ENCODE data around the gene SSBP2.

Gene SSBP2

DNA sequence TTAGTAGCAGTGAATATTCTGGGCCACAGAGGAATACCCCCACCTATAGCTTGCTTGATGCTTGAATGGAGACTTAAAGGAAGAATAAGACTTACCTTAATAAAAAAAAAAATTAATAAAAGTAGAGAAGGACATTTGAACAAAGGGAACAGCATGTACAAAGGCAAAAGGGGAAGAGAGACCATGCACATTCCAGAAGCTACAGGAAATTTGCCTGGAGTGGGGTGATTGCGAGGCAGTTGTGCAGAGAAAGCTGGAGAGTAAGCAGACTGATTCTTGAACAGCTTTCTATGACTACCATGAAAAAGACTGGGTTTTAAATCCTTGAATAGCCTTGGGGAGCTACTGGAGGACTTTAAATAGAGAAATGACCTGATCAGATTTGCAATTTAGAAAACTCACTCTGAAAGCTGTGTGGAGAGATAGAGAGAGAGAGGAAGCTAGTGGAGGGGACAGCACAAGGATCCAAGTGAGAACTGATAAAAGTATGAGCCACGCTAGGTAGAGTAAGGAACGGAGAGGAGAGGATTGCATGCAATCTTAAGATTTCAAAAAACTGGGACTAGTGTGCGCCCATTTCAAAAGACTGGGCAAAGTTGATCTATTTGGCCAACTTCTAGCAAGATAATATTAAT lies 12.5 kb upstream of the SSBP2 start:
- no peak for DNase-seq

DNA sequence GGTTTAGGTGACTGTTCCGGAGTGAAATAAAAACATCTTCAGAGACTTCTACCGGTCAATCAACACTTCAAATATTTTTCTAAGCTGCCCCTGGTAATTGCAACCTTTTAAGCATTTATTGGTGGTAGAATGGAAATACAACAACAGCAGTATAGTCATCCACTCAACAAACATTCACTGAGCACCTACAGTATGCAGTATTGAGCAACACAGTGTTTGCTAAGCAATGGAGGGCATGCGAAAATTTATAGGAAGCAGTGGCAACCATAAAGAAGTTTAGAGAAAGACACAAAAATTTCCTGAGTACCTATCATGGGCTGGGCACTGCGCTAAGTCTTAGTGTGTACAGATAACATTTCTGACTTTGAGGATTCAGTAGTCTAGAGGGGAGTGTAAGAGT lies 12.0 kb upstream of the SSBP2 start:
- no peak for DNase-seq

DNA sequence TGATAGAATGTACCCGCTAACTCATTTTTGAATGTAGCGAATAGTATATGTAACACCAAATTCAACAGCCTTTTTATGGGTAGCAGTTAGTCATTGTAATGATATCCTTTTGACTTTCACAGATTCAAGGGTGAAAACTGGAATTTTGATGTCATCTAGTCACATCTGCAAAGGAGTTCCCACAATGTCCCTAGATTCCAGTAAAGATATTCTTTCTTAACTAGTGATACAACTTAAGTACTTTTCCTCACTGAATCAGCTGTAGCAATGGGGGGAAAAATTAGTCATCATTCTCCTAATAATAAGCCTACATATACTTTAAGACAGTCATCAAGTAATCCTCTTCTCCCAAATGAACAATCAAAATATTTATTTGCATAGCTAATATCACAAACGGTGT lies 11.5 kb upstream of the SSBP2 start:
- no peak for DNase-seq

DNA sequence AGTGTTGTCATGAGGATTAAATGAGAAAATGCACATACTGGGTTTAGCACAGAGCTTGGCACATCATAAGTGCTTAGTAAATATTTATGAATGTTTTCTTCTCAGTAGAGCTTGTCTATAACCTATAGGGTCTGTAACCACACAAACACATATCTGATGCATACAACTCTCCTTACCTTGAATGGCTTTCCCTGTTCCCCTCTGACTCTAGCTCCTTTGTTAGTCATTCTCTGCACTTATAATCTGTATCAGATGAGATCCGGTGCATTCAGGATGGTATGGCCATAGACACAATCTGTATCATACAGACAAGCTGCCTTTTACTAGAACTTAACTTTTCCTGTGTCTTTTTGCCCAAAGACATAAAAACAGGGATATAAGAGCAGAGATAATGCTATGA lies 11.1 kb upstream of the SSBP2 start:
- DNase-seq: no peak

DNA sequence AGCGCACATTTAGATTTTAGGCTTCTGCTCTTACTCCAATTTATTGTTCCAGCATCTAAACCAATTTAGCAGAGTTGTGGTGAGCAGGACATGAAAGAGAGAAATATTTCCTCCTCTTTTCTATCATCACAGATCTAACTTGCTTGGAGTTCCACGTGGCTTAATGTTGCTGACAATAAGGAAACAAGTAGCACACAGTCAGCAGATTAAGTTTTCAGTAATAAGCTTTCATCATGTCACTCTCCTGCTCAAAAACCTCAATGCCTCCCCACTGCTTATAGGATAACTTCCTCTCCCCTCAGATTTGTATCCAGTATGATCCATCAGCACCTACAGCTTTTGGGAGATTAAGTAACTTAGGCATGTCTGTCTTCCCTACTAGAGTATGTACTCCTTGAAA lies 10.4 kb upstream of the SSBP2 start:
- DNase-seq: no peak

DNA sequence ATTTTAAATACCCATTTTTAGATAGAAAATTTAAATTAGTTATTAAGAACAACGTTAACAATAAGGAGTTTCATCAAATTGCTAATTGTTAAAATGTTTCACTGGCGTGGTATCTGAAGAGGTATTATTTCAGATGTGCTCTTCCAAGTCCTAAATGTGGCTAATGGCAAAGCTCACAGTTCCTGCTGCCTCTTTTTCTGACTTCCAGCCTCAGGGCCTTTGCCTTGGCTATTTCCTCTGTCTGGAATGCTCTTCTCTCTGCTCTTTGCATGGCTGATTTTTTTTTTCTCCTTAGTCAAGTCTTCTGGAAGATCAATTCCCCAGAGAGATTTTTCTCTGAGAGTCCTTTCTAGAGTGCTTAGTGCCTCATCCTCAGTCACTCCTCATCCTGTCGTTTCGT lies 9.6 kb upstream of the SSBP2 start:
- DNase-seq: no peak

DNA sequence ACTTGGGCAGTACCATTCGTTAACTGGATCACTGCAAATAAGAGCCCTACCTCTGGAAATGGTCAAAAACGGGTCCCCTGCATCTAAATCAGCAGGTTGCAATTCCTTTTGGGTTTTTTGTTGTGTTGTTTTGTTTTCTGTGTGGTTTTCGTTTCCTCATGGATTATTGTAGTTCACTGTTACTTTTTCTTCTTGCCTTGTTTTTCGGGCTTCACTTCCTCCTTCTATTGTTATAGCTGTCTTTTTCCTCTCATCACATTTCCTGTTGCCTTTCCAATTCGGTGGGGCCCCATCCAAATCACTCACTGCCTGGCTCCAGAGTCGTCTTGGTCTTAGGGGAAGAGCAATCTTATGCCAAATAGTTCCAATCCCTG lies 8.7 kb upstream of the SSBP2 start:
- no peak for DNase-seq

DNA sequence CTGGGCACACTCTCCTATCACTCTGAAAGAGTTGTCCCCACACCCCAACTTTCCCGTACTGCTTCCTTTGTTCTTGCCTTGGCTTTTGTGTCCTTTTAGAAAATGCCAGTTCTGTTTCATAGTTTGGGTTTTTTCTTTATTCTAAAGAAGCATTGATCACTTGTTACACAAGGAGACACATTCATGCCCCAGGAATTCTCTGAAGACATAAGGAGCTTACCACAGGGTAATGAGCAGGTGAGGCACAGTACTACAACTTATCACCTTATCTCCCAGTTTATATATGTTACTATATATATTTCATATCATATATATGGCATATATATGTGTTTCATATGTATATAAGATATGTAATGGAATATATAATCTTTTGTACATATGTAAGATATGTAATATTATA lies 6.5 kb upstream of the SSBP2 start:
- no peak for DNase-seq

DNA sequence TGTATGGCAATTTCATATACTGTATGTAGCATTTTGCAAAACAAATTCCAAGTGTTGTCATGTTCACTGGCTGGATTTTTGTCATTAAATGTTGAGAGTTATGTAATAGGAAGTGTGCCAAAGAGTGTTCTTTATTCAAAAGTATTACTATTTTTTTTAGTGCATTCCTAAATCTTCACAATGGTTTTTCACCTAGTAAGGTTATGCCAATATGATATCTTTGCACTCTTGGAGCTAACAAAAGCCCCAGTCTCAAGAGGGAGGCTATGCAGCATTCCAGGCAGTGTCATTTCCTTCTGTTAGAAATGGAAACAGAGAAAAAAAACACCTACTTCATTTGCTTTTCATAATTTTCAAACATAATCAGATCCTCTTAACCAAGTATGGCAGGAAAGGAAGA lies 5.1 kb upstream of the SSBP2 start:
- no peak for DNase-seq

DNA sequence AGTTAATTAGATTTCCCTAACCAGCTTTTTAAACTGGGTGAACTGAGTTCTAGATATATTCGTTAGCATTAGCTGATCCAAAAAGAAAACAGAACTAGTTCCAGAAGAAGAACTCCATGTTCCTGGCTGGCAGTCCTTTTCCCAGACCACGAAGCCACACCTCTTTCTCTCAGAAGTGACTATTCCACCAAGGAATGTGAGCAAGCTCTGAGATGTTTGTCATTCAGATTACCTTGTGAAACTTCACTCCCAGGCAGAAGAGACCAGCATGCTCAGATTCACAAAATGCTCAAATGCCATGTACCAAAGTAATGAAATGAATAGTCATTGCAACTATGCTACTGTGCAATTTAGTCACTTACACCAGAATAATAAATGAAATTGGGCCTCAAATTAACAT lies 4.4 kb upstream of the SSBP2 start:
- DNase-seq: no peak

DNA sequence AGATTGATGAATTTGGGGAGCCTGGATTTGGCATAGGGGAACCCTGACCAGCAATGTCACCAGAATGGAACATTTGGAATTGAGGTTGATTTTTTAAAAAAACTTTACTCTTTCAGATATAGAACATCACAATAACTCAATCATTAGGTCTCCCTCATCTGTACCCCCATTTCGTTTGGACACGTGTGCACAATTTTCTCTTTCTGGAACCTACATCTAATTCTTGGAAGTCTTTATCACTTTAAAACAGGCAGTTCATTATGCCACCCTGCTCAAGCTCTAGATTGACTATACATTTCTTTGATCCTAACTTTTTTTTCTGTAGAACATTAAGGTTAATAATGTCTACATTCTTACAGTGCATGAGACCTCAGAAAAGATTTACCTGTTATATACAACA lies 3.7 kb upstream of the SSBP2 start:
- DNase-seq: no peak

DNA sequence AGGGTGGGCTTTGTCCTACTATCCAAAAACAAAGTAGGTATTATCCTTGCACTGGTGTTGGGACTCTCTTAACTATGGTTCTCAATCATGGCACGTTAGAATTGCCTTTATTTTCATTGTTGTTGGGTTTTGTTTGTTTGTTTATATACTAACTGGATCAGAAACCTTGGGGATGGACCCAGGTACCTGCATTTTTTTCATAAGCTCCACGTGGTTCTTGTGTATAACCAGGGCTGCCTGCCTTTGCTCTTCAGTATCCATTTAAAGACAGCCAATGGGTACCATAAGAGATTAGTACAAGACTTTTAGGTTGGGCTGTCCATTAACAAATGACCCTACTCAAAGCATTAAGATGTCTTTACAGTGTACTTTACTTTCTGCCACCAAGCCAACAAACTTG lies 2.5 kb upstream of the SSBP2 start:
- DNase-seq: no peak

DNA sequence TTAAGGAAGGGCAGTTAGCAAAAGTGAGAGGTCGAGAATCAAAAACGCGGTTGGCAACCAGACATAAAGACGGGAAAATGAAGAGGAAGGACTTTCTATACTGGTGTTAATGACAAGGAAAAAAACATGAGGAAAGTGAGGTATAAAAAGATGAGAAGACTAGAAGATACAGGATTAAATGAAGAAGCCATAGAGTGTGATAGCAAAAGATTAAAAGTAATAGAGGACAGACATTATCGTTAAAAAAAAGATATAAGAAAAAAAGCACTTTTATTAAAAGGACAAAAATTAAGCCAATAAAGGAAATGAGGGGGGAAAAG lies 1.7 kb upstream of the SSBP2 start:
- no peak for DNase-seq

DNA sequence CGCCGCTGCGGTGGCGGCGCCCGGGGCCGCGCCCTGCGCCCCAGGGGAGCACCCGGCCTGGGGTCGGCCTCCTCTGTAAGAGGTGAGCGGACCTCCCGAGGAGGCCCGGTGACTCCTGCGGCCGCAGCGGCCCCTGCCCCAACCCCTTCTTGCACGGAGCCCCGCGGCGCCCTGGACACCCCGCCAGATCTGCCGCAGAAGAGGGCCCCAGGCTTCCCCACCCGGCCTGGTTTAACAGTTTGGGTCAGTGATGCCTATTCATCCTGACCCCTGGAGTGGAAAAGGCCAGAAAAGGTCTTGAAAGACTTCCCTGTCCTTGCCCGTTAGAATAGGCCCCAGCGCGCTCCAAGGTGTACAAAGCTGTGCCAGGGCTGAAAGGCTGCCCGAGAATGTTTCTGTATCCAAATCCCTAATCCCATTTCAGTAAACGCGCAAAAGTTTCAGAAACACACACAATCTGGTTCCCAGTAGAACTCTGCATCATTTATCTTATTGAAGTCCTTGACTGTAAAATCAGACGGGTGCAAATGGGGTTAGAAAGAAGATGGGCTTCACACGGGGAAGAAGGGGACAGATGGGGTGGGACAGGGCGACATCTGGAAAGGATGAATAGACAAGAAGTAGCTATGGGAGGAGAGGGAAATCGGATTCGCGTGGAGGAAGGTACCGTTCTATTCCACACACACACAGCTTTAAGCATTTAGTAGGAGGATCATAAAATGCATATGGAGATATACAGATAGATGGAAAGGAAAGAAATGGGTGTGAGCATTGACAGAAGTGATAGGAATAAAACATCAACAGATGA lies 1.1 kb upstream of the SSBP2 start:
- no peak for DNase-seq

DNA sequence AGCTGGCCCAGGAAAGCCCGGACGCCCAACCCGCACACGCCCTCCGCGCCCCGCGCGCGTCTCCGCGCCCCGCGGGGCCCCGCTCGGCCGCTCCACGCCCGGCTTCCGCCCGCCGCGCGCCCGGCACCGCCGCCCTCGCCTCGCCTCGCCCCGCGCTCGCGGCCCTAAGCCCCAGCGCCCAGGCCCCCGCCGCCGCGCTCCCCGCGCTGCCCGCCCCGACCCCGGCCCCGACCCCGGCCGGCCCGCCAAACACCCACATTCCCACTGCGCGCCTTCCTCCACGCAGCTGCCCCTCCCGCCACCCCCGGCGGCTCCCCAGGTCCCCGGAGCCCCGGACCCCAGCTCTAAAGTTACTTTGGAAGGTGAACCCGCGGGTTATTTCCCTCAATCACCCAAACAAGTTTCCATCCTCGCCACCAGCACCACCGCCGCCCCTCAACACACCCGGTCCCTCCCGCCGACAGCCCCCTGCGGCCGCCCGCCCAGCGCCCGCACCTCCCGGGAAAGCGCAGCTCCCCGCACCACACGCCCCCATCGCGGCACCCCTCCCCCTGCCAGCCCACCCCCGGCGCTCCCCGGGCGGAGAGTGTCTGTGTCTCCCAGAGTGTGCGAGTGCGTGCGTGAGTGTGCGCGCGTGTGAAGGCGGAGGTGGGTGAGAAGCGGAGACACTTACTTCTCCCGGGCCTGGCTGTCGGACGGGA lies 439 bp downstream of the SSBP2 start:
- no peak for DNase-seq

DNA sequence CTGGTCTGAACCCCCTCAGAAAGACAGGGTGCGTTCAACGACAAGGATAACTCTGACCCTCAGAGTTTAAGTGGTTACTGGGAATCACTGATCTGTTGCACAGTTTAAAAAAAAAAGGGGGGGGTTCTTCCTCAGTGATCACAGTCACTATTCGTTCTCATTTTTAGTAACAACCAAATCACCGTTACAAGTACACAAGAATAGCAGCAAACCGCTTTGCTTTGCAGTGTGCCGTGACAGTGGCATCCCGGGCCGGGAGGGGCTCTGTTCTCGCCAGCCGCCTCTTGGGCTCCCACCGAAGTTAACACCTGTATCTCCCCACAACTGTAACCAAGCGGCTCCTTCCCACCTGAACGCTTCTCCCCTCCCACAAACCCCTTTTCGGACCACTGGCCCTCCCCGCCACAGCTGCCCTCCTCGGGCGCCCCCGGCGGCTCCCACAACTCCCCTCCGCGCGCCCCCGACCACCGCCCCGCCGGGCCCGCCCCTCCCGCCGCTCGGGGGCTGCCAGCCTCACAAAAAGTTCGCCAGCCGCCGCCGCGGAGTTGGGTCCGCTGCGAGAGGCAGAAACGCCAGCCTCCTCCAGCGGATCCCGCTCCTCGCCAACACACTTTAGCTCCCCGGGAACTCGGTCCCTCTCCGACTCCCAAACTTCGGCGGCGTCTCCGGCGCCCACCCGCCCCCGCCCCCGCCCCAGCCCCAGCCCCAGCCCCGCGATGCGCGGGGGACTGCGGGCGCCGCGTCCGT lies 1.2 kb downstream of the SSBP2 start:
- no peak for DNase-seq

DNA sequence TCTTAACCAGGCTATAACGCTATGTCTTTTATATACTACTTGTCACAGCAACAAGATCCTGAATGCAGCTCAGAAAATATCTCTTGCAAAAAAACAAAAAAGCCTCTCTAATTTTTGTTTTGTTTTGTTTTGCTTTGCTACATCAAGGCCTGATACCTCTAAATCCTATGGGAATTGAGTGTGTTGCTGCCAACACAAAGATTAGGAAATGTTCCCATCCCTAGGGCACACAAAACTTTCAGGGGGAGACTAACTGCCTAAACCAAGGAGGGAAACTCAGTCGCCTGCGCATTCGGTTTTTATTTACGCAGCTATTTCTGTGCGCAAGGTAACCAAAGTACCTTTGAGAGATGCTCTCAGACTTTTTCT lies 1.7 kb downstream of the SSBP2 start:
- DNase-seq: no peak

DNA sequence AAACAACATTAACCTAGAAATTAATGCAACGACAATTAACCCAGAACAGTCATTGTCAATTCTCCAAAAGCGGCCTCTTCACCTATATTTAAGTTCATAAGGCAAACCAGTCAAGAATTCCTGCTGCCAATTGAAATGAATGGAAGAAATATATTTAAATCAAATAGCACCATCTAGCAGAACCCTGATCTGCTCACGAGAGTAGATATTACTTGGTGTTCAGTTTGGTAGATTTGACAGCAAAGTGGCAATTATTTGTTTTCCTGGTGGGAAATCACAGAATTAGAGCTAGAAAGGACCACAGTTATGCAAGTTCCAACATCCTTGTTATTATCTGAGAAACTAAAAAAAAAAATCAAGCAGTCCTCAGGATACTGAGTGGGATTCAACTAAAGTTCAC lies 2.3 kb downstream of the SSBP2 start:
- DNase-seq: no peak

DNA sequence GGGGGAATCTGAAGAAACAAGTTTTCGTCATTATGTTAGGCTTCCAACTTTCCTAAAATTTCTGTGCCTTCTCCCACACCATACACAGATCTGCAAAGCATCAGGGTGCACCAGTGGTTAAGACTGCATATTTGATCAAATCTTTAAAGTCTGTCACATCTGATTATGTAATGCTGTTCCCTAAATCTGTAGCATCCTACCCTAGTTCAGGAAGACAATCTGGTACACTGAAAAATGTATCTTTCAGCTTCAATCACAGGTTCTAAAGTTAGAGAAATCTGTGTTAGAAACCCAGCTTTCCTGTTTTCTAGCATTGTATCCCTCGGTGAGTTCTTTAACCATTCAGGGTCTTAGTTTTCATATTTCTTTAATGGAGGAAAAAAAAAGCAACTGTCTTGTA lies 3.9 kb downstream of the SSBP2 start:
- no peak for DNase-seq

DNA sequence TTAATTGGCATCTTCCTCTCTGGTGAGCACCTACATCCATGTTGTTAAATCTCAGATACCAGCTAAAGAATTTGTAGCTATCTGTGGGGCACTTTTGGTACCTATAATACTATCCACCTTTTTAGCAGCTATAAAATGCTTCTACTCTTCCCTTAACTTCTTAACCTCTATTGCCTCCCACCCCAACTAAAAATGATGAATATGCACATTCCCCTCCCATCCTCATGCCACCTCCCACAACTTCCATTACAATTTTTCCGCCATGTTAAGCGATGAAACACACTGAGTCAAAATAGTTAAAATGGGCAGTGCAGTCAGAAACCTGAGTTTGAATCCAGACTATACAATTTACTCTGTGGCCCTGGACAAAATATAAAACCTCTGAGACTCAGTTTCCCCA lies 10.1 kb downstream of the SSBP2 start:
- no peak for DNase-seq

DNA sequence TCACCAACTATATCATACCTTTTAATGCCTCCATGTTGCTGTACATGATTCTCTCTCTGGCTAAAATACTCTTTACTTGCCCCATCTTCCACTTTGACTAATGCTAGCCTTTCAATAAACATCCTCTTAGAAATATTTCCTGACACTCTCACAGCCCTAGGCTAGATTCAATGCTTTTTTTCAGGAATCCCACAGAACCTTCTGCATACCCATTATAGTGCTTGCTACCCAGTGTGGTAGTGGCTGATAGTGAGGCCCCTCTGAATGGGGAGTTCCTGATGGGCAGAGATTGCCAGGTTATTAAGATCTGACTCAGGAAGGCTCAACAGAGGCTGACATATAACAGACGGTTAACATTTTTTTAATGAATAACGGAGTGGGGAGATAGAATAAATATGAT lies 11.6 kb downstream of the SSBP2 start:
- DNase-seq: no peak

DNA sequence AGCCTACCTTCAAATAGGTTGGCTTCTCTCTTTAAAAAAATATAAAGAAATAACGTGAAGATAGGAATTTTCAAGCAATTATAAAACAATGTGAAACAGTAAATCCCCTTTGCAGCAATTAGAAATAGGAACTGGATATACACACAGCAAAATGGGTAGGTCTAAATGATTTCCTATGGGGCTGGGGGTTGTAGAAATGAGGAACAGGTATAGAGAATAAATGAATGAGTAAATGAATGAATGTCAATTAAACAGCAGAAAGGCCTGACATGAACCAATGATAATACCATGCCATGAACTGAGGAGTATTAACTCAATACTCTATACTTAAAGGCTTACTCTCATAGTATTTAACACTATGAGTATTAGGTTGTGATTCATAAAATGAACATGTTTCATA lies 21.6 kb downstream of the SSBP2 start:
- no peak for DNase-seq

DNA sequence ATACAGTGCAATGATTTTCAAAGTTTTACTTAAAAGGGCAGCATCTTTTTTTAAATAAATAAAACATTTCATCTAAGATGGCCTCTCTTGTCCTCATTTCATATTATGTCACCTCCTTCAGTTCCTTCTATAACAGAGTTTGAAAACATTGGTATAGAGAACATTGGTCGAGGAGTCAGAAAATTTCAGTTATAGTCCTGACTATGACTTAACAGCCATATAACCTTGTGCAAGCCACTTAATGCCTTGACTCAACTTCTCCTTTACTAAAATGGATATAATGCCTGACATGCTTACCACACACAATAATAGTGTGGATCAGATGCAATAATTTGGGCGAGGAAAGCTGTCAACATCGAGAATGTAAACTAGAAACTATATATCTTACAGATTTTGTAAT lies 22.6 kb downstream of the SSBP2 start:
- DNase-seq: no peak

DNA sequence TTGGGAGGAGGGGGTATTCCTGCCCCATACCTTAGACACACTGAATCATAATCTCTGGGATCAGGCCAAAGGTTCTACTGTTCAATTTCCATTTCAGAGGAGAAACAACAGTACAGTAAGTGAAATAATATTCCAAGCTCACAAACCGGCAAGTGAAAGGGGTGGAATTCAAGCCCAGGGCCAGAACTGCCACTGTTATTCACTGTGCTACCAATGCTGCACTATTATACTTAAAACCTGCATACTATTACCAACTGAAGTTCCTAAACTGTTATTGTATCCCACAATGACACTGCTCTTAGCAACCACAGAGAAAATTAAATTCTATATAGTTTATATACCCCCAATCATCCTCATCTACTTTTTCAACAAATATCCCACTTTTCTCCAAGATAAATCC lies 24.6 kb downstream of the SSBP2 start:
- no peak for DNase-seq
